ENCODE data around the gene SKAP2.

The SKAP2 gene

GRCh38 chr7:26625286-26625685, 239.1 kb downstream of the SKAP2 start:
- Mint-ChIP-seq H3K36me3 (ENCODE audit: low read depth) (no peaks in the 10 kb centered on the region), H3K4me1 (ENCODE audit: low read depth) (peaks cover 2% of the 10 kb centered on the region), H3K27me3 (ENCODE audit: low read depth) (peaks cover 8% of the 10 kb centered on the region), H3K27ac (no peak overlapping the region), H3K4me3 (no peak overlapping the region), H3K9me3 (peaks cover 3% of the 10 kb centered on the region)

GRCh38 chr7:26624839-26625238, 239.6 kb downstream of the SKAP2 start:
- Mint-ChIP-seq H3K4me1 (ENCODE audit: low read depth) (peaks cover 2% of the 10 kb centered on the region), H3K4me3 (no peak overlapping the region), H3K9me3 (peaks cover 3% of the 10 kb centered on the region), H3K27me3 (ENCODE audit: low read depth) (peaks cover 8% of the 10 kb centered on the region), H3K27ac (no peak overlapping the region), H3K36me3 (ENCODE audit: low read depth) (no peaks in the 10 kb centered on the region)

GRCh38 chr7:26624431-26624830, 240.0 kb downstream of the SKAP2 start:
- no peaks in the 10 kb centered on the region for H3K36me3 Mint-ChIP-seq (ENCODE audit: low read depth)
- H3K27me3 Mint-ChIP-seq (ENCODE audit: low read depth): peaks cover 6% of the 10 kb centered on the region
- H3K9me3 Mint-ChIP-seq: peaks cover 2% of the 10 kb centered on the region
- H3K4me3 Mint-ChIP-seq: no peak overlapping the region
- H3K27ac Mint-ChIP-seq: no peak overlapping the region
- H3K4me1 Mint-ChIP-seq (ENCODE audit: low read depth): peaks cover 1% of the 10 kb centered on the region

GRCh38 chr7:26620352-26620751, 244.0 kb downstream of the SKAP2 start:
- peaks cover 5% of the 10 kb centered on the region for H3K27me3 Mint-ChIP-seq (ENCODE audit: low read depth)
- H3K4me1 Mint-ChIP-seq (ENCODE audit: low read depth): no peaks in the 10 kb centered on the region
- no peaks in the 10 kb centered on the region for H3K36me3 Mint-ChIP-seq (ENCODE audit: low read depth)
- H3K4me3 Mint-ChIP-seq: no peak overlapping the region
- H3K27ac Mint-ChIP-seq: no peak overlapping the region
- no peaks in the 10 kb centered on the region for H3K9me3 Mint-ChIP-seq

- Mint-ChIP-seq H3K27ac (no peak overlapping the region), H3K9me3 (no peaks in the 10 kb centered on the region), H3K4me1 (ENCODE audit: low read depth) (no peaks in the 10 kb centered on the region), H3K27me3 (ENCODE audit: low read depth) (peaks cover 5% of the 10 kb centered on the region), H3K4me3 (no peak overlapping the region), H3K36me3 (ENCODE audit: low read depth) (no peaks in the 10 kb centered on the region)
Measured at GRCh38 chr7:26619348-26619984, 244.9 kb downstream of the SKAP2 start.

GRCh38 chr7:26618898-26619297, 245.5 kb downstream of the SKAP2 start:
- no peak overlapping the region for H3K4me3 Mint-ChIP-seq
- no peaks in the 10 kb centered on the region for H3K9me3 Mint-ChIP-seq
- no peaks in the 10 kb centered on the region for H3K36me3 Mint-ChIP-seq (ENCODE audit: low read depth)
- H3K27ac Mint-ChIP-seq: no peak overlapping the region
- H3K4me1 Mint-ChIP-seq (ENCODE audit: low read depth): no peaks in the 10 kb centered on the region
- peaks cover 5% of the 10 kb centered on the region for H3K27me3 Mint-ChIP-seq (ENCODE audit: low read depth)

- no peaks in the 10 kb centered on the region for H3K36me3 Mint-ChIP-seq (ENCODE audit: low read depth)
- H3K4me3 Mint-ChIP-seq: no peak overlapping the region
- H3K27me3 Mint-ChIP-seq (ENCODE audit: low read depth): peaks cover under 1% of the 10 kb centered on the region
- H3K27ac Mint-ChIP-seq: no peak overlapping the region
- no peaks in the 10 kb centered on the region for H3K4me1 Mint-ChIP-seq (ENCODE audit: low read depth)
- H3K9me3 Mint-ChIP-seq: no peaks in the 10 kb centered on the region
Measured at GRCh38 chr7:26618449-26618848, 245.9 kb downstream of the SKAP2 start.
